B cell (primary cell): ENCODE measurements around the gene ELAPOR1. TPM values are rescaled to one million over a fixed set of nuclear protein-coding genes. Genes with fewer than 3 reads are reported as not detected.

ENCODE experiments used
- ATAC-seq: fragments of 200-7000 bp; cut with Tn5 transposase; one replicate; pipeline ENCODE4 v1.10.0; 2021; ENCODE audit warnings: low read depth, mild to moderate bottlenecking, moderate number of reproducible peaks, moderate library complexity
- CTCF ChIA-PET: fragments of 350-600 bp; sonication (Branson Sonifier 250); formaldehyde crosslinking; loops from one replicate; lab custom pipeline; 2021; ENCODE audit warnings: antibody characterized with exemption, inconsistent platforms; lab: Charles Lee
- POLR2A ChIA-PET: fragments of 350-600 bp; sonication (Branson Sonifier 250); formaldehyde crosslinking; loops from one replicate; lab custom pipeline; 2021; ENCODE audit warnings: antibody characterized with exemption; lab: Charles Lee
- DNase-seq: peaks from one replicate; pipeline ENCODE4 v3.0.0; 2013
- H2AFZ ChIP-seq: 2 replicates; pipeline ENCODE4 v1.6.1; 2012; ENCODE audit warnings: mild to moderate bottlenecking, low read depth, low read length; ENCODE audit not compliant: insufficient read depth, poor library complexity, severe bottlenecking
- H3K27ac ChIP-seq, 2 donors: 1 replicate in 1 of 2; 2 replicates in 1 of 2; pipeline ENCODE4 v1.5.1; 2012 to 2013; ENCODE audit warnings: low read length in 2 of 2, mild to moderate bottlenecking in 2 of 2, moderate library complexity in 1 of 2
- H3K27me3 ChIP-seq, 4 experiments: fragments of 200-600 bp in 1 of 4; sonication (generic) in 1 of 4; replicated peaks in 1 of 4; 1 replicate in 2 of 4; 2 replicates in 2 of 4; pipeline versions ENCODE4 v1.6.1 to v1.7.0; 2013 to 2016; ENCODE audit warnings: low read length in 3 of 4, mild to moderate bottlenecking in 2 of 4, mixed read lengths in 1 of 4, moderate library complexity in 1 of 4; ENCODE audit not compliant: insufficient read depth in 4 of 4, control insufficient read depth in 3 of 4; ENCODE audit errors: control extremely low read depth in 1 of 4
- H3K36me3 ChIP-seq, 2 experiments: replicated peaks in 1 of 2; 1 replicate in 1 of 2; 2 replicates in 1 of 2; pipeline versions ENCODE4 v1.6.1 to v1.7.1; 2013; ENCODE audit warnings: low read length in 1 of 2; ENCODE audit not compliant: insufficient read depth in 2 of 2, control insufficient read depth in 1 of 2; ENCODE audit errors: control extremely low read depth in 1 of 2, extremely low read depth in 1 of 2
- H3K4me1 ChIP-seq, 2 donors: fragments of 200-600 bp in 1 of 2; sonication (generic) in 1 of 2; 1 replicate in 1 of 2; 2 replicates in 1 of 2; pipeline versions ENCODE4 v1.5.1 to v1.6.1; 2013 to 2017; ENCODE audit warnings: low read length in 2 of 2; ENCODE audit not compliant: control insufficient read depth in 2 of 2, insufficient read depth in 2 of 2
- H3K4me2 ChIP-seq: replicated peaks from 2 replicates; pipeline ENCODE3; 2012; ENCODE audit warnings: mild to moderate bottlenecking, low read depth, low read length; ENCODE audit not compliant: poor library complexity, severe bottlenecking
- H3K4me3 ChIP-seq, 5 experiments: fragments of 200-600 bp in 1 of 5; sonication (generic) in 1 of 5; 1 replicate in 3 of 5; 2 replicates in 2 of 5; pipeline versions ENCODE4 v1.5.1 to v1.7.0; 2011 to 2016; ENCODE audit warnings: low read length in 4 of 5, mild to moderate bottlenecking in 4 of 5, low read depth in 2 of 5, control low read depth in 1 of 5, moderate library complexity in 1 of 5; ENCODE audit not compliant: insufficient read depth in 1 of 5; ENCODE audit errors: control extremely low read depth in 1 of 5, extremely low read depth in 1 of 5
- H3K79me2 ChIP-seq: fragments of 200-600 bp; sonication (generic); one replicate; pipeline ENCODE4 v1.6.0; 2016; ENCODE audit warnings: low read length; ENCODE audit not compliant: control insufficient read depth, insufficient read depth
- H3K9ac ChIP-seq: fragments of 200-600 bp; sonication (generic); 2 replicates; pipeline ENCODE4 v1.6.1; 2017; ENCODE audit warnings: mild to moderate bottlenecking, low read length, moderate library complexity
- H3K9me3 ChIP-seq, 3 donors: one replicate each; pipeline versions ENCODE4 v1.6.1 to v1.7.1; 2013; ENCODE audit warnings: low read length in 2 of 3; ENCODE audit not compliant: control insufficient read depth in 2 of 3, insufficient read depth in 1 of 3; ENCODE audit errors: control extremely low read depth in 1 of 3
- H4K20me1 ChIP-seq: 2 replicates; pipeline ENCODE4 v1.6.0; 2012; ENCODE audit warnings: mild to moderate bottlenecking, low read length; ENCODE audit not compliant: insufficient read depth, control insufficient read depth, poor library complexity, severe bottlenecking
- H3K27ac Mint-ChIP-seq: one replicate; pipeline ENCODE4 v1.8.0; 2021; ENCODE audit warnings: mixed read lengths
- H3K27me3 Mint-ChIP-seq: one replicate; pipeline ENCODE4 v1.8.0; 2021; ENCODE audit warnings: mixed read lengths
- H3K4me1 Mint-ChIP-seq: one replicate; pipeline ENCODE4 v1.8.0; 2021; ENCODE audit warnings: mixed read lengths
- H3K4me3 Mint-ChIP-seq: one replicate; pipeline ENCODE4 v1.8.0; 2021; ENCODE audit warnings: mixed read lengths
- H3K9me3 Mint-ChIP-seq: one replicate; pipeline ENCODE4 v1.8.0; 2022; ENCODE audit warnings: mixed read lengths; ENCODE audit not compliant: insufficient read depth
- EZH2 ChIP-seq: IDR thresholded peaks from 2 replicates; pipeline ENCODE4 v1.6.1; 2012; ENCODE audit warnings: borderline replicate concordance, low read depth, mild to moderate bottlenecking, moderate library complexity, low read length; ENCODE audit not compliant: insufficient read depth, poor library complexity, severe bottlenecking
- WGBS: methylation state at CpG from one replicate; pipeline ENCODE4 v1.1.5; 2013; ENCODE audit warnings: missing lambda C conversion rate; ENCODE audit not compliant: insufficient coverage; 5-methylcytosine and 5-hydroxymethylcytosine counted together
- intact Hi-C: fragments of 100-400 bp; cut with micrococcal nuclease; formaldehyde crosslinking; loops from one replicate; pipeline ENCODE4 v1.10.0; 2022
- polyA minus RNA-seq: library from RNA; depleted of rRNA, polyadenylated mRNA; stranded (reverse); fragments of >200 nt; gene quantifications from 2 replicates; pipeline ENCODE4 v1.2.3, GENCODE V29; 2012
- polyA plus RNA-seq: library from polyadenylated mRNA; depleted of rRNA; stranded (reverse); fragments of >200 nt; gene quantifications from 2 replicates; pipeline ENCODE4 v1.2.3, GENCODE V29; 2012
- total RNA-seq, 2 donors: library from RNA; stranded (reverse); fragments of 120-200 nt in 1 of 2; gene quantifications; 1 replicate in 1 of 2; 2 replicates in 1 of 2; pipeline versions ENCODE4 v1.2.3 to v1.2.4, GENCODE V29; 2013 to 2022
- TF ChIP-seq, protein P1 (sequence below): fragments of 200-600 bp; IDR thresholded peaks from one replicate; pipeline ENCODE4 v1.8.0; 2022; ENCODE audit warnings: antibody characterized with exemption, mild to moderate bottlenecking

Gene ELAPOR1, protein sequence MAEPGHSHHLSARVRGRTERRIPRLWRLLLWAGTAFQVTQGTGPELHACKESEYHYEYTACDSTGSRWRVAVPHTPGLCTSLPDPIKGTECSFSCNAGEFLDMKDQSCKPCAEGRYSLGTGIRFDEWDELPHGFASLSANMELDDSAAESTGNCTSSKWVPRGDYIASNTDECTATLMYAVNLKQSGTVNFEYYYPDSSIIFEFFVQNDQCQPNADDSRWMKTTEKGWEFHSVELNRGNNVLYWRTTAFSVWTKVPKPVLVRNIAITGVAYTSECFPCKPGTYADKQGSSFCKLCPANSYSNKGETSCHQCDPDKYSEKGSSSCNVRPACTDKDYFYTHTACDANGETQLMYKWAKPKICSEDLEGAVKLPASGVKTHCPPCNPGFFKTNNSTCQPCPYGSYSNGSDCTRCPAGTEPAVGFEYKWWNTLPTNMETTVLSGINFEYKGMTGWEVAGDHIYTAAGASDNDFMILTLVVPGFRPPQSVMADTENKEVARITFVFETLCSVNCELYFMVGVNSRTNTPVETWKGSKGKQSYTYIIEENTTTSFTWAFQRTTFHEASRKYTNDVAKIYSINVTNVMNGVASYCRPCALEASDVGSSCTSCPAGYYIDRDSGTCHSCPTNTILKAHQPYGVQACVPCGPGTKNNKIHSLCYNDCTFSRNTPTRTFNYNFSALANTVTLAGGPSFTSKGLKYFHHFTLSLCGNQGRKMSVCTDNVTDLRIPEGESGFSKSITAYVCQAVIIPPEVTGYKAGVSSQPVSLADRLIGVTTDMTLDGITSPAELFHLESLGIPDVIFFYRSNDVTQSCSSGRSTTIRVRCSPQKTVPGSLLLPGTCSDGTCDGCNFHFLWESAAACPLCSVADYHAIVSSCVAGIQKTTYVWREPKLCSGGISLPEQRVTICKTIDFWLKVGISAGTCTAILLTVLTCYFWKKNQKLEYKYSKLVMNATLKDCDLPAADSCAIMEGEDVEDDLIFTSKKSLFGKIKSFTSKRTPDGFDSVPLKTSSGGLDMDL
- total RNA-seq (1.7 and 2.2 TPM in 2 replicates), polyA plus RNA-seq (0.91 and 2.3 TPM in 2 replicates), polyA minus RNA-seq (1.4 and 1.7 TPM in 2 replicates)
- total RNA-seq (2013) = 0.33 TPM

- H3K4me2 ChIP-seq = peak within 1 kb of the TSS; percentile 86
- Mint-ChIP-seq H3K9me3 (no peaks in the 10 kb centered on the region), H3K27me3 (peaks cover 37% of the 10 kb centered on the region), H3K27ac (peak within 1 kb of the TSS; percentile 80), H3K4me1 (peaks cover 31% of the 10 kb centered on the region), H3K4me3 (peak within 1 kb of the TSS; percentile 85)
- ChIA-PET CTCF (interaction anchor here (0.8 to 5.7 kb wide), 8 partner anchors 8 to 109 kb away, joined by 3 to 64 read pairs (median 5); partner anchors contain the start of gene TAF13), POLR2A (interaction anchor here (0.5 to 4.8 kb wide), 3 partner anchors 13 to 51 kb away, joined by 3 to 27 read pairs (median 5); no protein-coding TSS in a partner anchor)
- intact Hi-C loops = loop anchor here (2.0 to 5.0 kb wide), 5 partner anchors 79 to 556 kb away; partner anchors contain the start of genes CLCC1, SORT1 and STXBP3
- ATAC-seq (peak; percentile 77), DNase-seq (peak; percentile 87)
- no peaks in the 10 kb centered on the region for H3K79me2 ChIP-seq
- H3K9ac ChIP-seq = peak within 1 kb of the TSS; percentile 59
- no peak within 1 kb of the TSS for H3K27ac ChIP-seq
- H3K4me3 ChIP-seq = peak within 1 kb of the TSS; percentile 30 to 54 (median 37)
- peaks cover 0 to 6% (median 0%) of the 10 kb centered on the region in 3 donors for H3K9me3 ChIP-seq
- WGBS = 1% methylated on average over 52 of the region's 56 CpGs
- H3K36me3 ChIP-seq = no peaks in the 10 kb centered on the region
- H3K4me1 ChIP-seq = peaks cover 25 to 26% of the 10 kb centered on the region in 2 donors
- H4K20me1 ChIP-seq = no peaks in the 10 kb centered on the region
- TF ChIP-seq, protein P1, sequence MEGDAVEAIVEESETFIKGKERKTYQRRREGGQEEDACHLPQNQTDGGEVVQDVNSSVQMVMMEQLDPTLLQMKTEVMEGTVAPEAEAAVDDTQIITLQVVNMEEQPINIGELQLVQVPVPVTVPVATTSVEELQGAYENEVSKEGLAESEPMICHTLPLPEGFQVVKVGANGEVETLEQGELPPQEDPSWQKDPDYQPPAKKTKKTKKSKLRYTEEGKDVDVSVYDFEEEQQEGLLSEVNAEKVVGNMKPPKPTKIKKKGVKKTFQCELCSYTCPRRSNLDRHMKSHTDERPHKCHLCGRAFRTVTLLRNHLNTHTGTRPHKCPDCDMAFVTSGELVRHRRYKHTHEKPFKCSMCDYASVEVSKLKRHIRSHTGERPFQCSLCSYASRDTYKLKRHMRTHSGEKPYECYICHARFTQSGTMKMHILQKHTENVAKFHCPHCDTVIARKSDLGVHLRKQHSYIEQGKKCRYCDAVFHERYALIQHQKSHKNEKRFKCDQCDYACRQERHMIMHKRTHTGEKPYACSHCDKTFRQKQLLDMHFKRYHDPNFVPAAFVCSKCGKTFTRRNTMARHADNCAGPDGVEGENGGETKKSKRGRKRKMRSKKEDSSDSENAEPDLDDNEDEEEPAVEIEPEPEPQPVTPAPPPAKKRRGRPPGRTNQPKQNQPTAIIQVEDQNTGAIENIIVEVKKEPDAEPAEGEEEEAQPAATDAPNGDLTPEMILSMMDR = no peak
- TF ChIP-seq EZH2 = no peak
- H2AFZ ChIP-seq = peak within 1 kb of the TSS; percentile 69
- peaks cover 0 to 23% (median 20%) of the 10 kb centered on the region in 4 experiments for H3K27me3 ChIP-seq
These were observed at the start of gene ELAPOR1 for GRCh38 chr1:109113590-109114341. TSS of gene ELAPOR1 (plus strand) at chr1:109114115. CDS start at chr1:109114184, 69 bp downstream.
